ENCODE results near the gene COMMD7.

COMMD7 gene

DNA sequence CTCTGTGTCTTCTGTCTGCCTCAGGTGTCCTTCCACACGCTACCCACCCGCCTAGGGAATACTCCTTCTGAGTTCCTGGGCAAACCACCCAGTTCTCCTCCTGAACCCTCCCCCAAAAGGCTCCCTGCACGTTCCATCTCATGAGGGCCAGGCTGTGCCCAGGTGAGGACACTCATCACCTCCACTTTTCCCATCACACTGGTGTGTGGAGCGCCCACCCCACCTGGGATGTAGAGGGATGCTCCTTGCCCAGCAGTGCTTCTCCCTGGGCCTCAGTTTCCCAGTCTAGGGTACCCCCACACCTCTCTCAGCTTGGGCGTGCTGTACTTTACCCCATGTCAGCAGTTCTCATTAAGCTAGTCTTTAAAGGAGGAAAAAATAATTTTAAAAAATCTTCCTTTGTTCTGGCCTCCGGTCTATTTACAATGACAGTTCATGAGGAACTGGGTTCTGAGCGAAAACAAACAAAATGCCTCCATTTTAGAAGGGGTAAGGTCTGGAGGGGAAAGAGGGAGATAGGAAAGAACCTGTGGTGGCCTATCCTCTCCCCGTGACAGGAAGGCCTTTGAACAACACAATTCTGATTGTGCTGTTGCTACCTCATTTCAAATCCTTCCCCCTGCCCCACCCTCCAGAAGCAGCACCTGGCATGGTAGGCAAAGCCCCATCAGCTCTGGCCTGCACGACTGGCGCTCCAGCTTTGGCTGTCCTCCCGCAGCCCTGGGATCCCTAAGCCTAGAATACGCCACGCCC is 67.9 kb downstream of the COMMD7 start:
- DNase-seq, result no peak

DNA sequence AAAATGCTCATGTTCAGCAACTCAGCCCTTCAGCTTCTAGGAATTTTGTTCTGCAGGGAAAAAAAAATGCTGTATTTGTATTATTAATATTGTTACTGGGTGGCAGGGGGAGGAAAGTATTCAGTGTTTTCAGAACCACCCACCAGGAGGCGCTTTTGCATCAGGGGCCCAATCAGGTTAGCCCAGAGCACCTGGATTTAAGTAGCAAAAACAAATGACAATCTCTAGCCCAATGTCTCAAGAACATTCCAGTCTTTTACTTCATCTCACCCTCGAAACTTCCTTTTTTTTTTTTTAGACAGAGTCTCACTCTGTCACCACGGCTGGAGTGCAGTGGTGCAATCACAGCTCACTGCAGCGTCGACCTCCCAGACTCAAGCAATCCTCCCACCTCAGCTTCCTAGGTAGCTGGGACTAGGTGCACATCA is 68.9 kb downstream of the COMMD7 start:
- peak; percentile 54 to 75 for DNase-seq

DNA sequence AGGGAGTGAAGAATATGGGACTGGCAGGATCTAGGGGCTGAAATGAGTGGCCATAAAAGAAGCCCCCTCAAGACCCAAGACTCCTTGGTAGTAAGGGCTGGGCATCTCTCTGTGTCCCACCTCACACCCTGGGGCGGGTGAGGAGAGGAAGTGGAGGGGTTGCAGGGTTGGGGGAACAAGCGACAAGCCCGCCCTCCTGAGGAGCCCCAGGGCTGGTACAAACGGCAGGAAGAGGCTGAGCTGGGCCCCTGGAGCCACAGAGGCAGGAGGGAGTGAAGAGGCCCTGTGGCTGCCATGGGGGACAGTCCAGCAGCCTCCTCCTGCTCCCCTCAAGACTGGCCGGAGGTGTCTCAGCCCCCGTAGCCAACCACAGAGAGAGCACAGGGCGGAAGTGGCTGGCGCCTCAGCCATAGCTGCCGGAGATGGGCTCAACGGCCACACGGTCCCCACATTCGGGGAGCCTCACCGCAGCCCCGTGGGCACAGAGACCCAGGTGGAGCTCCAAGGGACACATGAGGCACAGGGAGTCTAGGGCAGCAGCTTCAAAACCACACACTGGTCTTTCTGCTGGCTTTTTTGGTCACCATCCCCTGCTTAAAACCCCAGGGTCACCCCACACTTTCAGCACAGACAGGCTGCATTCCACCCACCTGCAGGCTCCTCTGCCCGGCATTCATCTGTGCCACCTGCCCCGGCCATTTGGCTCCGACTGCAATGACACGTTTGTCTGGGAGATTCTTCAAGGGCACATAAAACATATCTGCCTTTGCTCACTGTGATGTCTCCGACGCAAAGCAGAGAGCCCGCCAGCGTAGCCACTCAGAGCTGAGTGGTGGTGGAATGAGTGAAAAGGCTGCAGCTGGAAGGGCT is 70.0 kb downstream of the COMMD7 start:
- peak; percentile 12 to 24 for DNase-seq

DNA sequence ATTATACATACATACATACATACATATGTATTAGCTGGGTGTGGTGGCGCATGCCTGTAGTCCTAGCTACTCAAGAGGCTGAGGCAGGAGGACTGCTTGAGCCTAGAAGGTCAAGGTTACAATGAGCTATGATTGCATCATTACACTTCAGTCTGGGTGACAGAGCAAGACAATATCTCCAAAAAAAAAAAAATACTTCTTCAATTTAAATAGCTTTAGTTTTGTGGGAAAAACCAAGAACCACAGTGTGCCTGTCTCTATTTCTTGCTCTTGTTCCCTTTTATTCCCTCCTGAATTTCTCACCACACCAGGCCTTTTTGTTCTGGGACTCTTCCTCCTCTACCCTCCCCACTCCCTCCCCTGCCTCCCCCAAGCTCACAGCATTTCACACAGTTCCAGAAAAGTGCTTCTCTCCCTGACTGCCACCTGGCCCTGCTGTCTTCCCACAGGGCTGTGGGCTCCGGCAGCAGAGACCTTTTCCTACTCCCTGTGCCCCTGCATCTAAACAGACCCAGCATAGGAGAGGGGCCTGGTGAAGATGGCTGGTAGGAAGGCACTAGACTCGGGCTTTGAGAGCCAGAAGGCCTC is 70.8 kb downstream of the COMMD7 start:
- DNase-seq, result no peak

DNA sequence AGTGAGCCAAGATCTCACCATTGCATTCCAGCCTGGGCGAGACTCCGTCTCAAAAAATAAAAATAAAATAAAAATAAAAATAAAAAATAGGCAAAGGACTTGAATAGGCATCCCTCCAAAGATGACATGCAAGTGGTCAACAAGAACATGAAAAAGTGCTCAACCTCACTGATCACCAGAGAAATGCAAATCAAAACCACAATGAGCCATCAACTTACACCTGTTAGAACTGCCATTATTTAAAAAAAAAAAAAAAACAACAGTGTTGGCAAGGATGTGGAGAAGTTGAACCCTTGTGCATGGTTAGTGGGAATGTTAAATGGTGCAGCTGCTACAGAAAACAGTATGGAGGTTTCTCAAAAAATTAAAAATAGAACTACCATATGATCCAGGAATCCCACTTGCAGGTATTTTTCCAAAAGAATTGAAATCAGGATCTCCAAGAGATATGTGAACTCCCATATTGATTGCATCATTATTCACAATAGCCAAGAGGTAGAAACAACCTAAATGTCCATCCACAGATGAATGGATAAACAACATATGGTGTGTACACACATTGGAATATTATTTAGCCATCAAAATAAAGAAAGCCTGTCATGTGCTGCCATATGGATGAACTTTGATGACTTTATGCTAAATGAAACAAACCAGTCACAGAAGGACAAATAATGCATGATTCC is 72.4 kb downstream of the COMMD7 start:
- no peak for DNase-seq

DNA sequence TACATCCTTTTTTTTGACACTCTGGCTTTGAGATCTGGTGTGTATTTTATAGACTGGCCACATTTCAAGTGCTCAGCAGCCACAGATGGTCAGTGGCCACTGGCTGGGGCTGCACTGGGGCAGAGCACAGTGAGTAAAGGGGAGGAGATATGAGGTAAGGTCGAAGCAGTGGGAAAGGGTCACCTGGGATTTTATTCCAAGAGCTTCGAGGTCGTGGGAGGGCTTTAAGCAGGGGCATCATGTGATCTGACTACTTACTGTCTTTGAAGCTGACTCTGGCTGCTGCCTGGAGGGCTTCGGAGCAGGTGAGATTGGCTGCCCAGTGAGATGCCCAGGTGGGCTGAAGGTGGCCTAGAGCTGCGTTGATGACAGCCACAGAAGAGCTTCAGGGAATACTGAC is 76.2 kb downstream of the COMMD7 start:
- DNase-seq, result no peak

DNA sequence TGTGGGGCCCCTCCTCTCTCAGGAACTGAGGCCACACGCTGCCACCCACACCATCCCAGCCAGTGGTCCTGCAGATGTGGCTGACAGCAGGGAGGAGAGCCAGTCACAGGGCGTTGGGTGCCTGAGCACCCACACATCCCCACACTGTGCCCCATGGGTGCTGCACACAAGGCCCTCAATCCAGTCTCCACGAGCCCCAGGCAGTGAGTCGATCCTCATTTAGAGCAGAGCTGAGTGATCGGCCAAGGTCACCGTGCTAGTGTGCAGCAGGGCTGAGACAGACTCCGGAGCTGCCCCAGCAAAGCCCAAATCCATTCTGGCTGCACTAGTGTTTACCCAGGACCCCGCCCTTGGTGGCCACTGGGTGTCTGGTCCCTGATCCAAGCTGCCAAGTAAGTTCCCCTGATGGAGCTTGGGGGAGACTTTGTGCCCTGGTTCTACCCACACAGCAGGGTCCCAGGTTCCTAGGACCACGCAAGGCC is 78.5 kb downstream of the COMMD7 start:
- DNase-seq, result no peak

DNA sequence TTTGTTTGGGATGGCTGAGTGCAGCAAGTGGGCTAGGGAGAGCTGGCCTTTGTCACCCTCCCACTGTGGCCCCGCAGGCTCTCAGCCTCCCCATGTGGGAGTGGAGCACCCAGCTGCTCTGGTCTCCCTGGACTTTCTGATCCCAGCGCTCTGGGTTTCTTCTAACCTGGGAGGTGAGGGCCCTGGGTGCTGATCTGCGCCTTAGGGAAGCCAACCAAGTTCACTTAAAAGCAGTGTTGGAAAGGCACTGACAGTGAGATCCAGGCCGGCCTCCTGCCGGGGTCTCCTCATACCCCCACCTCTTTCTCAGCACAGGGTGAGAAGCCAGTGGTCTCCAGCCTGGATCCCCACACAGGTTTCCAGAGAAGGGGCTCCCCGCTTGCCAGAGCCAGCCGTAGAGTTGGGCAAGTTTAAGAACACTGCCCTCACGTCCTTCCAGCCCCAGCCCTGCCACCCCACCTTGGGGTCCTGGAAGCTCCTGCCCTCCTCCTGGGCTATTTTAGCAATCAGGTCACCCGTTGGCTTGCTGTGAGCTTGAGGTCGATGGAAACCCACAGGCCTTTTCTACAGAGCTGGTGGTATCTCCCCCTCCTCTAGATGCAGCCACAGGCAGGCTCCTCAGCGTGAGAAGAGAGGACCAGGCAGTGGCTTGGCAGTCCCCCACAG is 79.1 kb downstream of the COMMD7 start:
- no peak for DNase-seq

DNA sequence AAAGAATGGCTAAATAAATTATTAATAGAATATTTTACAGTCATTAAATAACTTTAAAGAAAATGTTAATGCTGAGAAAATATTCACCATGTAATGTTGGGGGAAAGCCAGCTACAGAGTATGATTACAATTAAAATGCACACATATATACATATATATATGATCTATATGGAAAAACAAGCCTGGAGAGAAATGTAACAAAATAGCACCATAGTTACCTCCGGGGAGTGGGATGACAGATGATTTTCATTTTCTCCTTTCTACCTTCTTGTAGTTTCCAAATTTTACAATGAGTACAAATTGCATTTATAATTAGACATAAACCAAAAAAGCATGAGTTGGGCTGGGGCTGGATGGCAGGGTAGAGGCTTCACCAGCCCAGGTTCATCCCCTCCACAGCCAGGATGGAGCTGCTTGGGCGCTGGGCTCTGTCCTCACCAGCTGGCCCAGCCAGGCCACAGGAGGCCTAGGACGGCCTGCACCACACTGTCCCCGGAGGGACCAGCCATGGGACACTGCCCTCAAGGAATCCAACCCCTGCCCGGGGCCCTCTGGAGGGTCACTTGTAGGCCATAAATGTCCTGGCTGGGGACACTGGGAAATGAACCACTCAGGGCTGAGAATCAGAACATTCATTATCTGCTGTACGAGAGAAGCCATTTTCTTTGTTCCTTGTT is 79.8 kb downstream of the COMMD7 start:
- no peak for DNase-seq

DNA sequence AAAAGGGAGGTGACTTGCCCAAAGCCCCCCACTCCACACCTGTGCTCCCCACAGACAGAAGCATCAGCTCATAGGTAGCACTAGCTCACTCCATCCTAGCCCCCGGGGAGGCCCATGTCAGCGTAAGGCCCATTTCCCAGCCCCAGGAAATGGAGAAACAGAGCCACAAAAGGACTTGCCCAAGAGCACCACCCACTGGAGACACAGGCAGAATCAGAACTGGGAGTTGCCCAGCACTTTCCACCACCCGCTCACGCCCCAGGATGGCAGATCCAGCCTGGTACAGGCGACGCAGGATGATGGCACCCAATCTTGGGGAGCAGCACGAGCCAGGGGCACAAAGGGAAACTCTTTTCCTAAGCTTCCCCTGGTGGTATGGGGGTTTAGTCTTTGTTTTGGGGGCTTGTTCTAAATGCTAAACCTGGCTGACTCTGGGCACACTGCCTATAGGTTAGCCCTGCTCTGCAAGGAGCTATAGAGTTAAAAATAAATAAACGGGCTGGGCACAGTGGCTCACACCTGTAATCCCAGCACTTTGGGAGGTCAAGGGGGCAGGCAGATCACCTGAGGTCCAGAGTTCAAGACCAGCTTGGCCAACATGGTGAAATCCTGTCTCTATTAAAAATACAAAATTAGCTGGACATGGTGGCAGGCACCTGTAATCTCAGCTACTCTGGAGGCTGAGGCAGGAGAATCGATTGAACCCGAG is 81.3 kb downstream of the COMMD7 start:
- DNase-seq, result no peak

DNA sequence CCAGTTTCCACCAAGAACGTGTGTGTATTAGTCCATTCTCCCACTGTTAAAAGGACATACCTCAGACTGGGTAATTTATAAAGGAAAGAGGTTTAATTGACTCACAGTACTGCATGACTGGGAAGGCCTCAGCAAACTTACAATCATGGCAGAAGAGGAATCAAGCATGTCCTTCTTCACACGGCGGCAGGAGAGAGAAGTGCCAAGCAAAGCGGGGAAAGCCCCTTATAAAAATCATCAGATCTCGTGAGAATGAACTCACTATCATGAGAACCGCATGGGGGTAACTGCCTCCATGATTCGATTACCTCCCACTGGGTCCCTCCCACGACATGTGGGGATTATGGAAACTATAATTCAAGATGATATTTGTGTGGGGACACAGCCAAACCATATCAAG is 82.6 kb downstream of the COMMD7 start:
- DNase-seq, result no peak

DNA sequence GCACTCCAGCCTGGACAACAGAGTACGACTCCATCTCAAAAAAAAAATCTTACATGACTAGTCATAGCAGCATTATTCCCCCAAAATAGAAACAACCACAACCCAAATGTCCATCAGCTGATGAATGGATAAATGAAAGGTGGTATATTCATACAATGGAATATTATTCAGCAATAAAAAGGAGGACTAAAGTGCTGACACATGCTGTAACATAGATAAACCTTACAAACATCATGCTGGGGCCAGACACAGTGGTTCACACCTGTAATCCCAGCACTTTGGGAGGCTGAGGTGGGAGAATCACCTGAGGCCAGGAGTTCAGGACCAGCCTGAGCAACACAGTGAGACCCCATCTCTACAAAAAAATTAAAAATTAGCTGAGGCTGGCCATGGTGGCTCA is 86.4 kb downstream of the COMMD7 start:
- DNase-seq, result no peak

DNA sequence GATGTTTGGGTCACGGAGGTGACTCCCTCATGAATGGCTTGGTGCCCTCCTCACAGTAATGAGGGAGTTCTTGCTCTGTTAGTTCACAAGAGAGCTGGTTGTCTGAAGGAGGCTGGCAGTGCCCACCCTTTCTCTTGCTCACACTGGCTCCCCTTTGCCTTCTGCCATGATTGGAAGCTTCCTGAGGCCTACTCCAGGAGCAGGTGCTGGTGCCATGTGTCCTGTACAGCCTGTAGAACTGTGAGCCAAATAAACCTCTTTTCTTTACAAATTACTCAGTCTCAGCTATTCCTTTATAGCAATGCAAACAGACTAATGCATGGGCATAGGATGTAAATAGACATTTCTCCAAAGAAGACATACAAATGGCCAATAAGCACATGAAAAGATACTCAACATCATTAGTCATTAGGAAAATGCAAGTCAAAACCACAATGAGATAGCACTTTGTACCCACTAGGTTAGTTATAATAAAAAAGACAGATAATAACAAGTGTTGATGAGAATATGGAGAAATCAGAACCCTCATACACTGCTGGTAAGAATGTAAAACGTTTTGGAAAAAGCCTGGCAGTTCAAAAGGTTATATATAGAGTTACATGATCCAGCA is 87.3 kb downstream of the COMMD7 start:
- no peak for DNase-seq

DNA sequence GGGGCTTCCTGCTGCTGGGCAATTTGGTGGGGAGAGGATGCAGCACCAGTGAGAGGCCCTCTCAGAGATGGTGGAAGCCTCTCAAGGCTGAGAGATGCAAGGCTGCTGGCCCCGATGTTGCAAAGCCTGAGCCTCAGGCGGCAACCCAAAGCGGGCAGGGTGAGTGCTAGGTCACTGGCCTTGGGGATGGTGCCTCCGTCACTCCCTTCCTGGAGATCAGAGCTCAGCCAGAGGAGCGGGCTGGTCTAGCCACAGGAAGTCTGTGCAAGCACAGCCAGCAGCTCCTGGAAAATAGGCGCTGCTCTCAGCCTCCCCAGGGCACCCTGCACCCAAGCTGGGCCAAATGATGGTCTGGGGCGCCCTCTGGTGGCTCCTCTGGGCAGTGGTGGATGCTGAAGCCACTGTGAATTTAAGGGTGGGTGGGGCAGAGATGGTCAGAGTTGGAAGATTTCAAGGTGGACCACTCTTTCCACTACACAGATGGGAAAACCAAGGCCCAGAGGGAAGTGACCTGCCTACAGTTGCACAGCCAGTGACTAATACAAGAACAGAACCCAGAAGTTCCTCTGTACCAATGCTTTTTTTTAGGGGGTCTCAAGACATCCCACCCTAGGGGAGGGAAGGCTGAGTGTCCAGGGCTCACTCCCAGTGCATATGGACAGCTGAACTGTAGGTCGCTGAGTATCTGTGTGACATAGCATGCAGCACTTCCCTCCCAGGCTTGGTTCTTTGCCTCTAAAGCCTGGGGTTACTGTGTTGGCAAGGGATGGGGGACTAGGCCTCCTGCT is 90.3 kb downstream of the COMMD7 start:
- peak; percentile 83 to 89 for DNase-seq
